Fibroblast of lung (primary cell): ENCODE measurements around the gene HOXC9. TPM values are rescaled to one million over a fixed set of nuclear protein-coding genes. Genes with fewer than 3 reads are reported as not detected.

ENCODE experiments used
- DNase-seq, 2 donors: peaks; one replicate each; pipeline versions ENCODE4 v3.0.0 to v3.0.0-alpha.2; 2010; ENCODE audit warnings: low read depth in 2 of 2
- H2AFZ ChIP-seq: 2 replicates; pipeline ENCODE4 v1.5.1; 2012; ENCODE audit warnings: low read length, control low read depth, inconsistent platforms
- H3K27ac ChIP-seq: 2 replicates; pipeline ENCODE4 v1.5.1; 2011; ENCODE audit warnings: low read length, control low read depth; ENCODE audit not compliant: insufficient read depth
- H3K27me3 ChIP-seq: 2 replicates; pipeline ENCODE4 v1.5.1; 2011; ENCODE audit warnings: mild to moderate bottlenecking, low read length; ENCODE audit not compliant: control insufficient read depth, insufficient read depth
- H3K36me3 ChIP-seq: 2 replicates; pipeline ENCODE4 v1.5.1; 2011; ENCODE audit warnings: low read length; ENCODE audit not compliant: control insufficient read depth, insufficient read depth
- H3K4me1 ChIP-seq: 2 replicates; pipeline ENCODE4 v1.5.1; 2011; ENCODE audit warnings: low read length; ENCODE audit not compliant: control insufficient read depth, insufficient read depth; ENCODE audit errors: extremely low read depth
- H3K4me2 ChIP-seq: 2 replicates; pipeline ENCODE4 v1.5.1; 2011; ENCODE audit warnings: low read length, control low read depth; ENCODE audit not compliant: insufficient read depth; ENCODE audit errors: extremely low read depth
- H3K4me3 ChIP-seq, 4 experiments: fragments of 200-600 bp in 1 of 4; sonication (generic) in 1 of 4; replicated peaks in 1 of 4; 2 replicates each; pipeline ENCODE4 v1.5.1; 2011 to 2016; ENCODE audit warnings: low read length in 4 of 4, low read depth in 3 of 4, mild to moderate bottlenecking in 3 of 4, control low read depth in 2 of 4, inconsistent platforms in 1 of 4, mixed read lengths in 1 of 4; ENCODE audit not compliant: insufficient read depth in 1 of 4; ENCODE audit errors: control extremely low read depth in 1 of 4
- H3K79me2 ChIP-seq: 2 replicates; pipeline ENCODE4 v1.5.1; 2012; ENCODE audit warnings: mild to moderate bottlenecking, low read length, inconsistent platforms; ENCODE audit not compliant: control insufficient read depth, insufficient read depth
- H3K9ac ChIP-seq: 2 replicates; pipeline ENCODE4 v1.5.1; 2011; ENCODE audit warnings: mild to moderate bottlenecking, low read length, control low read depth; ENCODE audit not compliant: insufficient read depth
- H3K9me3 ChIP-seq: 2 replicates; pipeline ENCODE4 v1.5.1; 2012; ENCODE audit warnings: low read depth, low read length; ENCODE audit not compliant: control insufficient read depth, insufficient read depth
- H4K20me1 ChIP-seq: 2 replicates; pipeline ENCODE4 v1.5.1; 2011; ENCODE audit warnings: low read length; ENCODE audit not compliant: control insufficient read depth, insufficient read depth; ENCODE audit errors: extremely low read depth
- EZH2 ChIP-seq: IDR thresholded peaks from 2 replicates; pipeline ENCODE4 v1.5.1; 2012; ENCODE audit warnings: low read length, control low read depth, mild to moderate bottlenecking; ENCODE audit errors: missing control alignments
- polyA plus RNA-seq, 2 donors: library from polyadenylated mRNA; depleted of rRNA in 1 of 2; stranded (reverse) in 1 of 2; unstranded in 1 of 2; fragments of >200 nt; gene quantifications; 2 replicates each; pipeline ENCODE4 v1.2.1, GENCODE V29; 2011 to 2012; ENCODE audit warnings: missing spikeins in 1 of 2
- total RNA-seq: library from RNA; depleted of rRNA; stranded (reverse); fragments of >200 nt; gene quantifications from 2 replicates; pipeline ENCODE4 v1.2.1, GENCODE V29; 2014
- TF ChIP-seq, protein P1 (sequence below), 2 donors: IDR thresholded peaks in 1 of 2; conservative IDR thresholded peaks in 1 of 2; 1 replicate in 1 of 2; 2 replicates in 1 of 2; pipeline ENCODE4 v1.5.1; 2011 to 2012; ENCODE audit warnings: low read length in 2 of 2, control low read depth in 1 of 2, inconsistent platforms in 1 of 2, low read depth in 1 of 2, mild to moderate bottlenecking in 1 of 2

HOXC9 gene
- total and polyA plus RNA-seq, 2 donors (not counting 1 experiment from before 2014, with no cell fraction given): 0.24 TPM; not detected in 1

DNA sequence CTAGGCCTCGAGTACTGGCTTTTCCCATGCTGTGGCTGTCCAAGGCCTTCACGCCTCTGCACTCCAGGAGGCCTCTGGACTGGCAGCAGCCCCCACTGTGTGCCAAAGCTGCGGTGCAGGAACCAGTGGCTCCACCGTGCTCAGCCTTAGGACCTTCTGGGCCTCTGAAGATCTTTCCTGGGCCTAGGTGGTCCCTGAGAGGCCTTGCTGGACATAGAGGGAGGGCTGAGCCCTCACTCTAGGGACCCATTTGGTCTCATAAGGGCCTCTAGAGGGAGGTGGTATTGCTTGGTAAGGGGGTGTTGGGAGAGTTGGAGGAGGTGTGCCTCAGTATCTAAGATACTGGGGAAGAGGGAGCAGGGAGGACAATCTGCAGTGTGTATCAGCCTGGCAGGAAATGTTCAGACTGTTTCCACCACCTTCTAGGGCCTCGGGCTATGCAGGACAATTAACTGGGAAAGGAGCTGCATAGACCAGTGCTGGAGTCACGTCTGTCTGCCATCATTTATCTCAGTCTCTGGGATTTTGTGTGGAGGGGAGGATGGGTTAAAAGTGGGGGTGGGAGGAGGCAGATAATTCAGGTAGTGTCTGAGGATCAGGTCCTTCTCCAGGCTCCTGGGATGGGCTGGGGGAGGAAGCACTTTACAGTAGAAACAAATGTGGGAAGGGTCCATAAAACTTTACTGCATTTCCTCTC, 35.8 kb downstream of the HOXC9 start:
- H2AFZ ChIP-seq: no peak overlapping the region
- peaks cover 35% of the 10 kb centered on the region for H3K27me3 ChIP-seq
- no peak overlapping the region for H3K4me3 ChIP-seq
- H3K27ac ChIP-seq: no peak overlapping the region
- no peaks in the 10 kb centered on the region for H3K79me2 ChIP-seq
- TF ChIP-seq, protein P1, sequence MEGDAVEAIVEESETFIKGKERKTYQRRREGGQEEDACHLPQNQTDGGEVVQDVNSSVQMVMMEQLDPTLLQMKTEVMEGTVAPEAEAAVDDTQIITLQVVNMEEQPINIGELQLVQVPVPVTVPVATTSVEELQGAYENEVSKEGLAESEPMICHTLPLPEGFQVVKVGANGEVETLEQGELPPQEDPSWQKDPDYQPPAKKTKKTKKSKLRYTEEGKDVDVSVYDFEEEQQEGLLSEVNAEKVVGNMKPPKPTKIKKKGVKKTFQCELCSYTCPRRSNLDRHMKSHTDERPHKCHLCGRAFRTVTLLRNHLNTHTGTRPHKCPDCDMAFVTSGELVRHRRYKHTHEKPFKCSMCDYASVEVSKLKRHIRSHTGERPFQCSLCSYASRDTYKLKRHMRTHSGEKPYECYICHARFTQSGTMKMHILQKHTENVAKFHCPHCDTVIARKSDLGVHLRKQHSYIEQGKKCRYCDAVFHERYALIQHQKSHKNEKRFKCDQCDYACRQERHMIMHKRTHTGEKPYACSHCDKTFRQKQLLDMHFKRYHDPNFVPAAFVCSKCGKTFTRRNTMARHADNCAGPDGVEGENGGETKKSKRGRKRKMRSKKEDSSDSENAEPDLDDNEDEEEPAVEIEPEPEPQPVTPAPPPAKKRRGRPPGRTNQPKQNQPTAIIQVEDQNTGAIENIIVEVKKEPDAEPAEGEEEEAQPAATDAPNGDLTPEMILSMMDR (conservative IDR thresholded peaks at IDR 0.05 in 1 of 2, IDR thresholded peaks at IDR 0.05 in 1 of 2; ENCODE audit: low read depth in 1 of 2, low read length in 2 of 2): no peak
- TF ChIP-seq EZH2: no peak
- no peaks in the 10 kb centered on the region for H3K9me3 ChIP-seq
- H3K36me3 ChIP-seq: no peaks in the 10 kb centered on the region
- peaks cover 2% of the 10 kb centered on the region for H3K4me1 ChIP-seq
- no peaks in the 10 kb centered on the region for H4K20me1 ChIP-seq
- no peak for DNase-seq
- no peak overlapping the region for H3K9ac ChIP-seq
- no peak overlapping the region for H3K4me2 ChIP-seq

DNA sequence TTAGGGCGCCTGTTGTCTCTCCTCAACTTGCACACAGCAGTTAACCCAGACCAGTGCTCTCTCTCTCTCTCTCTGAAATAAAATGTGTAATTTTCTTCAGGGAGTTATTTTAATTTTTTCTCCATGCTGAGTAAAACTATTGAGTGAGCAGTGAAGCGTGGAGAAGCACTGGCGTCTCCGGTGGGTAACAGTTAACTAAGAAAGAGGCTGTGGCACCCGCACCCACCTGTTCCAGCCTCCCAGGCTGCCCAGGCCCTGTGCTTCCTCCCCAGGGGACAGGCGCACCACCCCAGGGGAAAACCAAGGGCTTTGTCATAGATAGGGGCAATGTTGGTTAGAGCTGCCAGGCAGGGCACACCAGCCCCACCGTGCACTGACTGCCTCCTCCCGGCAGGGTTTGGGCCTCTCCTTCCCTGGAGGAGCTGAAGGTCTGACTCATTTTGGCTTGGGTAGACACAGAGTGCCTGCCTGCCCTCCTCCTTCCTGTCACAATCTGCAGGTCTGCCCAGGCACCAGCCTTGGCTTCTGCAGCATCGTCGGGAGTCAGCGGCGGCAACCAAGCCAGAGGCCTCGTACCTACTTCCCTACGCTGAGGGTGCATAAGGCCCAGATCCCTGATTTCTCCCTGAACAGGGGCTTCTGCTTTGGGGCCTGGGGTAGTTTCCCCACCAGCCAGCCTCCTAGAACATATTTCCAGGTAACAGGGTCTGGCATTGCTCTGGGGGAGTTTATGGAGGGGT, 36.8 kb downstream of the HOXC9 start:
- TF ChIP-seq, protein P1 (conservative IDR thresholded peaks at IDR 0.05 in 1 of 2, IDR thresholded peaks at IDR 0.05 in 1 of 2; ENCODE audit: low read depth in 1 of 2, low read length in 2 of 2): no peak
- TF ChIP-seq EZH2: no peak
- no peak for DNase-seq
- H3K9me3 ChIP-seq: no peaks in the 10 kb centered on the region
- H3K9ac ChIP-seq: no peak overlapping the region
- no peaks in the 10 kb centered on the region for H3K36me3 ChIP-seq
- H3K79me2 ChIP-seq: no peaks in the 10 kb centered on the region
- H3K27me3 ChIP-seq: peaks cover 30% of the 10 kb centered on the region
- no peak overlapping the region for H3K4me2 ChIP-seq
- no peak overlapping the region for H3K4me3 ChIP-seq
- no peaks in the 10 kb centered on the region for H4K20me1 ChIP-seq
- no peak overlapping the region for H3K27ac ChIP-seq
- peaks cover 2% of the 10 kb centered on the region for H3K4me1 ChIP-seq
- no peak overlapping the region for H2AFZ ChIP-seq

DNA sequence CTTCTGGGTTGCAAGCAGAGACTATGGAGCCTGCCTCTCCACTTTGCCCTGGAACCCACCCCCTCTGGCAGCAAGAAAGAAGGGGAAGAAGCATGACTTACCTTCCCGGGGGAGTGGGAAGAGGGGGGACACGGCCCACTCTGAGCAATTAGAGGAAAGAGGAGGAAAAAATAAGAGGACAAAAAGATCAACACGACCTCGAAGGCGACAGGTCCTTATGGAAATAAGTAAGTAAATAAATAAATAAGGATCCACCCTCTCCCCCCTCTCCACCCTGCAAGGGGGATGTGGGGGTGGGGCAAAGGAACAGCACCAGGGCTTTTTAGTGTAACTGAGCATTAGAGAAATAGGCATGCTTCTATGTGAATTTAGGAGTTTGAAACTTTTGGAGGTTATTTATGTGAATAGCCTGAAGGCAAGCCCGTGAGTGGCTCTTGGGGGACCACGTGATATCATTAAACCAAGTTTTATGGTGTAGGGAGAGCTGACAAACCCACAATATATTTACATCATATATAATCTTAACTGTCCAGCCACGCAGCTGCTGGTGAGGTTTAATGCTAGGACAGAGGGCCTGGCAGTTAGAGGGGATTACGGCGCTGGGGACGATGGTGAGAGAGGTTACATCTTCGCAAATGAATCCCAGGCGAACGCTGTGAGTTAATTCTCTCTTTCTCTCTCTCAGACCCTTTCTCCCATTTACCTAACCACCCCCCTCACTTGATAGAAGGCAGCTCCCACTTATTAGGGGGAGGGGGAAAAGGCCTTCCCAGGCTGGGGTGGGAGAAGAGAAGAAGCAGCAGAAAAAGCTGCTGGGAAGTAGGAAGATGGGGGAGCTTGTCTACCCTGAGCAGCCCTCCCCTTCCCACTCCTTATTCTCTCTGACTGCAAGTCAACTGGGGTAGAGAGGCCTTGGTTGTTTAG, 37.7 kb downstream of the HOXC9 start:
- no peaks in the 10 kb centered on the region for H3K9me3 ChIP-seq
- TF ChIP-seq EZH2: no peak
- TF ChIP-seq, protein P1 (conservative IDR thresholded peaks at IDR 0.05 in 1 of 2, IDR thresholded peaks at IDR 0.05 in 1 of 2; ENCODE audit: low read depth in 1 of 2, low read length in 2 of 2): no peak
- no peak overlapping the region for H3K4me2 ChIP-seq
- no peak overlapping the region for H3K9ac ChIP-seq
- no peaks in the 10 kb centered on the region for H3K36me3 ChIP-seq
- H4K20me1 ChIP-seq: no peaks in the 10 kb centered on the region
- H3K4me3 ChIP-seq: no peak overlapping the region
- H2AFZ ChIP-seq: no peak overlapping the region
- no peaks in the 10 kb centered on the region for H3K79me2 ChIP-seq
- peaks cover 28% of the 10 kb centered on the region for H3K27me3 ChIP-seq
- DNase-seq: no peak
- H3K27ac ChIP-seq: no peak overlapping the region
- peaks cover 2% of the 10 kb centered on the region for H3K4me1 ChIP-seq
